Measurements from ENCODE around the gene ZNF467.

The ZNF467 gene

GRCh38 chr7:149806726-149807125, 33.3 kb upstream of the ZNF467 start:
- DNase-seq (ENCODE audit: low read depth in 2 of 2) = no peak

GRCh38 chr7:149804106-149804505, 30.7 kb upstream of the ZNF467 start:
- no peak for DNase-seq (ENCODE audit: low read depth in 2 of 2)

- no peak for DNase-seq (ENCODE audit: low read depth in 2 of 2)
Measured at GRCh38 chr7:149803551-149804074, 30.2 kb upstream of the ZNF467 start.

- DNase-seq (ENCODE audit: low read depth in 2 of 2) = no peak
Measured at GRCh38 chr7:149802966-149803365, 29.6 kb upstream of the ZNF467 start.

GRCh38 chr7:149801816-149802215, 28.4 kb upstream of the ZNF467 start:
- DNase-seq (ENCODE audit: low read depth in 2 of 2) = no peak

- no peak for DNase-seq (ENCODE audit: low read depth in 2 of 2)
Measured at GRCh38 chr7:149801002-149801566, 27.7 kb upstream of the ZNF467 start.

- no peak for DNase-seq (ENCODE audit: low read depth in 2 of 2)
Measured at GRCh38 chr7:149800169-149800555, 26.8 kb upstream of the ZNF467 start.

- DNase-seq (ENCODE audit: low read depth in 2 of 2) = peak; percentile 27 to 40
Measured at GRCh38 chr7:149799397-149800168, 26.2 kb upstream of the ZNF467 start.

- DNase-seq (ENCODE audit: low read depth in 2 of 2) = no peak
Measured at GRCh38 chr7:149797771-149798170, 24.4 kb upstream of the ZNF467 start.

GRCh38 chr7:149796287-149796860, 23.0 kb upstream of the ZNF467 start:
- DNase-seq (ENCODE audit: low read depth in 2 of 2) = no peak

- DNase-seq (ENCODE audit: low read depth in 2 of 2) = no peak
Measured at GRCh38 chr7:149795126-149795525, 21.7 kb upstream of the ZNF467 start.

GRCh38 chr7:149794661-149795060, 21.3 kb upstream of the ZNF467 start:
- no peak for DNase-seq (ENCODE audit: low read depth in 2 of 2)

- DNase-seq (ENCODE audit: low read depth in 2 of 2) = no peak
Measured at GRCh38 chr7:149793261-149793660, 19.9 kb upstream of the ZNF467 start.

GRCh38 chr7:149792220-149792595, 18.8 kb upstream of the ZNF467 start:
- DNase-seq (ENCODE audit: low read depth in 2 of 2) = no peak

- no peak for DNase-seq (ENCODE audit: low read depth in 2 of 2)
Measured at GRCh38 chr7:149791411-149792219, 18.2 kb upstream of the ZNF467 start.

GRCh38 chr7:149790754-149791360, 17.5 kb upstream of the ZNF467 start:
- no peak for DNase-seq (ENCODE audit: low read depth in 2 of 2)

GRCh38 chr7:149790146-149790548, 16.8 kb upstream of the ZNF467 start:
- DNase-seq (ENCODE audit: low read depth in 2 of 2) = peak; percentile 40

GRCh38 chr7:149789101-149789500, 15.7 kb upstream of the ZNF467 start:
- no peak for DNase-seq (ENCODE audit: low read depth in 2 of 2)

- no peak for DNase-seq (ENCODE audit: low read depth in 2 of 2)
Measured at GRCh38 chr7:149788300-149788851, 15.0 kb upstream of the ZNF467 start.

GRCh38 chr7:149787428-149788299, 14.3 kb upstream of the ZNF467 start:
- no peak for DNase-seq (ENCODE audit: low read depth in 2 of 2)
